Spinal cord (tissue), 10 donors: ENCODE data around the gene FAM72D. TPM values are rescaled to one million over a fixed set of nuclear protein-coding genes. Genes with fewer than 3 reads are reported as not detected.
A peak's percentile ranks its signal among the peaks of the same experiment; 100 is the strongest.
"Not testable (repeated sequence)": the region's sequence is repeated elsewhere in the genome, so short reads cannot be mapped to it uniquely, and the experiment has no call there.

ENCODE experiments used
- DNase-seq, 6 donors: peaks; one replicate each; pipeline versions ENCODE4 v3.0.0 to v3.0.0-alpha.2; 2013 to 2015; ENCODE audit warnings: low spot score in 6 of 6, low read depth in 4 of 6
- H3K27ac ChIP-seq: one replicate; pipeline ENCODE4 v1.5.1; 2013; ENCODE audit warnings: low read depth, low read length, control low read depth
- H3K27me3 ChIP-seq: one replicate; pipeline ENCODE4 v1.6.1; 2013; ENCODE audit warnings: low read length; ENCODE audit not compliant: control insufficient read depth, insufficient read depth
- H3K36me3 ChIP-seq: one replicate; pipeline ENCODE4 v1.6.1; 2013; ENCODE audit warnings: low read length; ENCODE audit not compliant: control insufficient read depth, insufficient read depth
- H3K4me1 ChIP-seq: one replicate; pipeline ENCODE4 v1.6.1; 2013; ENCODE audit warnings: low read length; ENCODE audit not compliant: control insufficient read depth, insufficient read depth
- H3K4me3 ChIP-seq: one replicate; pipeline ENCODE4 v1.5.1; 2013; ENCODE audit warnings: low read depth, low read length, control low read depth
- H3K9me3 ChIP-seq: one replicate; pipeline ENCODE4 v1.6.1; 2013; ENCODE audit warnings: low read length; ENCODE audit not compliant: control insufficient read depth, insufficient read depth
- WGBS: methylation state at CpG from one replicate; pipeline ENCODE4 v1.1.5; 2013; ENCODE audit warnings: missing lambda C conversion rate; ENCODE audit not compliant: insufficient coverage; 5-methylcytosine and 5-hydroxymethylcytosine counted together
- polyA plus RNA-seq, 2 donors: library from polyadenylated mRNA; unstranded; fragments of 120-200 nt; gene quantifications; one replicate each; pipeline ENCODE4 v1.2.1, GENCODE V29; 2013; ENCODE audit not compliant: insufficient read length in 2 of 2
- total RNA-seq, 2 donors: library from RNA; depleted of rRNA in 1 of 2; stranded (reverse); fragments of 120-200 nt in 1 of 2; fragments of >200 nt in 1 of 2; gene quantifications; one replicate each; pipeline versions ENCODE4 v1.2.3 to v1.2.4, GENCODE V29; 2013 to 2014
- donor health status: healthy.

FAM72D gene
- total and polyA plus RNA-seq, 4 donors, result 0.94 to 3.3 (median 2.0) TPM

- H3K27ac ChIP-seq, H3K27me3 ChIP-seq, H3K4me3 ChIP-seq, H3K36me3 ChIP-seq, H3K4me1 ChIP-seq, H3K9me3 ChIP-seq, DNase-seq: not testable (repeated sequence)
- no CpG with 5 or more reads among the region's 3 CpGs for WGBS
These were observed 48.6 kb downstream of the FAM72D start for GRCh38 chr1:145144264-145144913.

GRCh38 chr1:145146308-145146707 lies 50.5 kb downstream of the FAM72D start:
- no CpG with 5 or more reads among the region's 4 CpGs for WGBS
- H3K27me3 ChIP-seq, H3K4me1 ChIP-seq, H3K4me3 ChIP-seq, H3K27ac ChIP-seq, DNase-seq, H3K9me3 ChIP-seq, H3K36me3 ChIP-seq: not testable (repeated sequence)

GRCh38 chr1:145147172-145147571 lies 51.4 kb downstream of the FAM72D start:
- not testable (repeated sequence) for H3K36me3 ChIP-seq, H3K4me3 ChIP-seq, H3K9me3 ChIP-seq, H3K27me3 ChIP-seq, H3K4me1 ChIP-seq, H3K27ac ChIP-seq, DNase-seq
- no CpG with 5 or more reads among the region's 4 CpGs for WGBS

- H3K9me3 ChIP-seq, DNase-seq, H3K36me3 ChIP-seq, H3K4me1 ChIP-seq, H3K4me3 ChIP-seq, H3K27me3 ChIP-seq, H3K27ac ChIP-seq: not testable (repeated sequence)
- WGBS, result no CpG with 5 or more reads among the region's 4 CpGs
These were observed 59.6 kb downstream of the FAM72D start for GRCh38 chr1:145155421-145155820.

- not testable (repeated sequence) for H3K4me1 ChIP-seq, H3K9me3 ChIP-seq, H3K4me3 ChIP-seq, H3K27ac ChIP-seq, H3K27me3 ChIP-seq, H3K36me3 ChIP-seq
- no CpG with 5 or more reads among the region's 5 CpGs for WGBS
- DNase-seq, result peak in 2 of 6 donors; percentile 1
These were observed 60.1 kb downstream of the FAM72D start for GRCh38 chr1:145155873-145156272.

GRCh38 chr1:145156891-145157610 lies 61.3 kb downstream of the FAM72D start:
- peak in 5 of 6 donors; percentile 29 to 89 (median 32) for DNase-seq
- not testable (repeated sequence) for H3K4me1 ChIP-seq, H3K27me3 ChIP-seq, H3K9me3 ChIP-seq, H3K36me3 ChIP-seq, H3K27ac ChIP-seq
- peak overlapping the region; percentile 32 for H3K4me3 ChIP-seq
- WGBS, result 0% methylated on average over 8 of the region's 26 CpGs

GRCh38 chr1:145157715-145158114 lies 61.9 kb downstream of the FAM72D start:
- H3K27ac ChIP-seq, DNase-seq, H3K4me3 ChIP-seq, H3K4me1 ChIP-seq, H3K27me3 ChIP-seq, H3K9me3 ChIP-seq, H3K36me3 ChIP-seq: not testable (repeated sequence)
- no CpG with 5 or more reads among the region's 14 CpGs for WGBS

- WGBS, result no CpG with 5 or more reads among the region's 26 CpGs
- H3K4me1 ChIP-seq, H3K9me3 ChIP-seq, H3K36me3 ChIP-seq, H3K4me3 ChIP-seq, H3K27ac ChIP-seq, H3K27me3 ChIP-seq, DNase-seq: not testable (repeated sequence)
These were observed 65.4 kb downstream of the FAM72D start for GRCh38 chr1:145161046-145161752.
